LNCaP clone FGC (cell line): ENCODE results near the gene NCK2.

Experiments
- DNase-seq: peaks from one replicate; pipeline ENCODE4 v3.0.0-alpha.2; 2011; ENCODE audit warnings: low read depth
- H3K4me3 ChIP-seq: 2 replicates; pipeline ENCODE4 v1.5.1; 2011; ENCODE audit warnings: mild to moderate bottlenecking, low read depth, low read length, control low read depth
- TF ChIP-seq, protein P1 (sequence below): IDR thresholded peaks from 2 replicates; pipeline ENCODE4 v1.5.1; 2012; ENCODE audit warnings: mild to moderate bottlenecking; ENCODE audit not compliant: control insufficient read depth, insufficient read depth; ENCODE audit errors: extremely low read depth

Gene NCK2

DNA sequence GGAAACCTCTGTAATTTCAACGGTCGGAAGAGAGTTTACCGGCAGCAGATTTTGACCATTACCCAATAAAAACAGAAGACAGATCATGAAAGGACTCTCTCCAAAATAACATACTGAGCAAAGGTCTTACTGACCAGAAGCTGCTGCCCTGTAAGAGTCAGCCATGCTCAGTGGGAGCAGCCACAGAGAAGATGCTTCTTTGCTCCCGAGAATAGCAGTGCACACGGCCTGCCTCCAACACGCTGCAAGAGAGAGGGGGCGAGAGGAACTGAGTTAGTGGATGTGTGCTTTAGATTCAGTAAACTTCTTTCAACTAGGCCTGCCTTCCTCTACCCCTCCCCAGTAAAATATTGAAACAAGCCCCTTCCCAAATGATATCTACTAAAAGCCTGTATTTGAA lies 103.7 kb downstream of the NCK2 start:
- TF ChIP-seq, protein P1, sequence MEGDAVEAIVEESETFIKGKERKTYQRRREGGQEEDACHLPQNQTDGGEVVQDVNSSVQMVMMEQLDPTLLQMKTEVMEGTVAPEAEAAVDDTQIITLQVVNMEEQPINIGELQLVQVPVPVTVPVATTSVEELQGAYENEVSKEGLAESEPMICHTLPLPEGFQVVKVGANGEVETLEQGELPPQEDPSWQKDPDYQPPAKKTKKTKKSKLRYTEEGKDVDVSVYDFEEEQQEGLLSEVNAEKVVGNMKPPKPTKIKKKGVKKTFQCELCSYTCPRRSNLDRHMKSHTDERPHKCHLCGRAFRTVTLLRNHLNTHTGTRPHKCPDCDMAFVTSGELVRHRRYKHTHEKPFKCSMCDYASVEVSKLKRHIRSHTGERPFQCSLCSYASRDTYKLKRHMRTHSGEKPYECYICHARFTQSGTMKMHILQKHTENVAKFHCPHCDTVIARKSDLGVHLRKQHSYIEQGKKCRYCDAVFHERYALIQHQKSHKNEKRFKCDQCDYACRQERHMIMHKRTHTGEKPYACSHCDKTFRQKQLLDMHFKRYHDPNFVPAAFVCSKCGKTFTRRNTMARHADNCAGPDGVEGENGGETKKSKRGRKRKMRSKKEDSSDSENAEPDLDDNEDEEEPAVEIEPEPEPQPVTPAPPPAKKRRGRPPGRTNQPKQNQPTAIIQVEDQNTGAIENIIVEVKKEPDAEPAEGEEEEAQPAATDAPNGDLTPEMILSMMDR: no peak
- DNase-seq: no peak
- no peak overlapping the region for H3K4me3 ChIP-seq

DNA sequence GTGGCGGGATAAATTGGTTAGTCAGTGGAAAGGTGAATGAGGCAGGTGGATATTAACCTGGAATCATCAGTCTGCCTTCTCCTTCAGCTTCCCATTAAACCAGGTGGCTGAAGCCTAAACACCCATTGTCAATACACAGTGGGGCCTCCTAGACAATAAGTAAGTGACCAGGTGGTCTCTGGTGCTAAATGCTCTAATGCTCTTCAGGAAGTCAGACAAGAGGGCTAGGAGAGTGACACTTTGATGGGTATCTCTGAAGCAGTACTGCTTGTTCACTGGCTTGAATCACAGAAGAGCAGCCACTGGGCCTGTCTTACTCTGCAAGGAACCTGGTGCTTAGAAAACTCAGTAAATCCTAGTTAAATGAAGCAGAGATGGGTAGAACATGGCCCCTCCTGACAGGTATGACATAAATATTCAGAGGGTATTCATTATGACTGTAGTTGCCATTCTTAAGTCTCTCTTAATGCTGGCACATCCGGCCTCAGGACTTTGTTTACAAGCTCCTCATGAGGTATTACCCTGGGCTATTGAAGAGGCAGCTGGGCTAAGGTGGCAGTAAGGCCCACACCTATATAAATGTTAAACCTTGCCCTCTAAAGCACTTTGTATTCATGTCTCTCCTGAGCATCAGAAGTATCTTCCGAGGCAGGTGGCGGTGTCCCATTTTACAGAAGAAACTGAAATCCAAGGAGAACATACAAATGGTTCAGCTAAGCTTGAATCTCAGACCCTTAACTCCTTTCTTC lies 104.9 kb downstream of the NCK2 start:
- H3K4me3 ChIP-seq: no peak overlapping the region
- no peak for DNase-seq
- TF ChIP-seq, protein P1: no peak

DNA sequence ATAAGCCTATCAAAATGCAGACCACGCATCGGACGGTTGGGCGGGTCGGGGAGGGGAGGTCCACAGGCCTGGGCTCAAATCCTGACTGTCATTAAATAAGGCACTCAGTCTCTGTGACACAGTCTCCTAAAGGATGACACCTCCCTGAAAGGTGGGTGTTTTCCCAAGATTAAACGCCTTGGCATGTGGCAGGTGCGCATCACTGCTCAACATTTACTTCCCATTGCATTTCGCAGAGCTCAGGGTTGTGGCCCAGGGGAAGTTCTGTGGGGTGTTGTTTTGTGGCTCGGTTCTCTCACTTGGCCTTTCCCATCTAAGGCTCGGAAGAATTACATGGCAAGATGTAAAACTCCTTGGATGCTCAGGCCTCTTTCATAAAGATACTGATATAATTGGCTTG lies 107.4 kb downstream of the NCK2 start:
- TF ChIP-seq, protein P1: no peak
- H3K4me3 ChIP-seq: no peak overlapping the region
- no peak for DNase-seq

DNA sequence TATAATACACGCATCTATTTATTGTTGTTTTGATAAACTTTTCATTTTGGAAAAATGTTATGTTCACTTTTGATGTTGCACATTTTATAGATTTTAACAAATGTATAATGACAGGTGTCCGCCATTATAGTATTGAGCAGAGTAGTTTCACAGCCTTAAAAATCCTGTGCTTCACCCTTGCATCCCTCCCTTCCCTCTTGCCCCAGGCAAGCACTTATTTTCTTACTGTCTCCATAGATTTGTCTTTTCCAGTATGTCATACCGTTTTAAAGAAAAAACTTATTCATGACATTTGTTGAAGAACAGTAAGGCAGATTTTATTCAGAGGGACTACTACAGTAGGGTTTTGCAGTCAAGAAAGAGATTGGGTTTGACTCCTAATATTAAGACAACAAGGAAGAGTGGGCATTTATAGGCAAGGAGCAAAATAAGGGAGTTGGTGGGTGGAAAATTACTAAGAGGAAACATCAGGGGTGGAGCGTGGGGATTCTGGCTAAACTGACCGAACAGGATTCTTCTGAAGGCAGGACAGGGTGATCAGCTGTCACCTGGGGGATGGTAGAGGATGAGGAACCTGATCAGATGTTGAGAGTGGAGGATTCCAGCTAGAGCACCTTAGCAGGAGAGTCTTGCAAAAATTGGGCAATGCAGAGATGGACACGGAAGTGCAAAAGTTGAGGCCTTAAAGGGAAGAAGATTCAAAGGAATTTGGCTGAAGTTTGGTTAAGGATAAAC lies 108.8 kb downstream of the NCK2 start:
- TF ChIP-seq, protein P1: no peak
- no peak overlapping the region for H3K4me3 ChIP-seq
- peak; percentile 60 for DNase-seq

DNA sequence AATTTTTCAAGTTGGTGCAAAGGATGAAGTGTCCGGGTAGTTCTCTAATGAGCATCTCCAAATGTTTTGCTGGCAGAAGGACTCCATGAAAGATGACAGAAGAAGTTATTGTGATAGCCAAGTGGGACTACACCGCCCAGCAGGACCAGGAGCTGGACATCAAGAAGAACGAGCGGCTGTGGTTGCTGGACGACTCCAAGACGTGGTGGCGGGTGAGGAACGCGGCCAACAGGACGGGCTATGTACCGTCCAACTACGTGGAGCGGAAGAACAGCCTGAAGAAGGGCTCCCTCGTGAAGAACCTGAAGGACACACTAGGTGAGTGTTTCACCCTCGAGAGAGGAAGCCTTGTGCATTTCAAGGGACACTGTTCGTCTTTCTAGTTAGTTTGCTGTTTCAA lies 110.3 kb downstream of the NCK2 start:
- no peak overlapping the region for H3K4me3 ChIP-seq
- no peak for DNase-seq
- TF ChIP-seq, protein P1: no peak

DNA sequence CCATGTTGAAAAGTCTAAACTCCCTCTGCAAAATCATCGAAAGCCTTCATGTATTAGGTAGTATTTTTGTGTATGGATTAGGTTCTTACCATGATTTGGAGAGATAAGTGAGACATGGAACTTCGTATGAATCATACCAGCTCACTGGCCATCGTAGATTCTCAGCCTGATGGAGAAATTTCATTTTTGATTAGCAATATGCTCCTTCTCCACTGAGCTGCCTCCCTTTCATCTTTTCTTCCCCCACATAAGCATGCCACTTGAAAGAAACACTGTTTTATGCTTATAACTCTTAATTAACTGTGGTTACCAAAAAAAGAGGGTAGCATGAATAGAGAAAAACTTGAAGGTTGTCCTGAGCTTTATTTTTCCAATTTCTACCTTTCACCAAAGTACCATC lies 111.9 kb downstream of the NCK2 start:
- DNase-seq: no peak
- H3K4me3 ChIP-seq: no peak overlapping the region
- TF ChIP-seq, protein P1: no peak
